Measurements from ENCODE around the gene LRRC8D.

- TF ChIP-seq CTCF (IDR thresholded peaks at IDR 0.05) (no peak), POLR2A (IDR thresholded peaks at IDR 0.05) (no peak)
These were observed 39.2 kb upstream of the LRRC8D start for GRCh38 chr1:89781494-89782126.

Data from esophagus squamous epithelium (tissue), 4 donors.